Measurements from ENCODE around the gene GPRIN2. TPM values are rescaled to one million over a fixed set of nuclear protein-coding genes. Genes with fewer than 3 reads are reported as not detected.
"Not testable (repeated sequence)": the region's sequence is repeated elsewhere in the genome, so short reads cannot be mapped to it uniquely, and the experiment has no call there.

GPRIN2 gene
- total RNA-seq, 1 experiment from 2014 or later: 10.5 TPM

DNA sequence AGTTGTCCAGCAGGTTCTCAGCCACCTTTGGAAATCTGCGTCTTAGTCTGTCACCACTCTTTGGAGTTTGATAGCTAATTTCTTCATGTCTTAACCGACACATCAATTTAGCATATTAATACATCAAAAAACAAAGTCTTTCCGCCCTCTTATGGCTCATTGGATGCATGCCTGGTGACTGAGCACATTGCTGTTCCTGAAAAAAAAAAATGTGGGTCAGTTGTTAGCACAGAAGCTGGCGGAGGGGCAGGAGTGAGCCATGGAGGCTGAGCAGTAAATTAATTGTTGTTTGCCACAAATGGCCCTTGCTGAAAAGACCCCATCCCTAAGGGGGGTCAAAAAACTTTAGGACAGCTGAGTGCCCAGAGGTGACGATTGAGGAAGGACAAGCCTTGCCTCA, 16.9 kb upstream of the GPRIN2 start:
- not testable (repeated sequence) for H3K27ac Mint-ChIP-seq; H3K4me1 Mint-ChIP-seq; H2BK120ac ChIP-seq (ENCODE audit: low read depth, low read length, poor library complexity, severe bottlenecking); H3K4me1 ChIP-seq (ENCODE audit: insufficient read depth, low read length); H2BK5ac ChIP-seq (ENCODE audit: insufficient read length, low read length); H2BK15ac ChIP-seq (ENCODE audit: low read depth, low read length); H3K56ac ChIP-seq (ENCODE audit: insufficient read length, low read depth, low read length); H3K9me3 ChIP-seq (ENCODE audit: control insufficient read depth, low read depth, low read length); H3K36me3 Mint-ChIP-seq (ENCODE audit: insufficient read depth in 1 of 3, low read depth in 3 of 3); H3K4me2 ChIP-seq (ENCODE audit: insufficient read depth, insufficient read length, low read length); H3K27ac ChIP-seq (ENCODE audit: insufficient read length, low read depth, low read length); H3K79me1 ChIP-seq (ENCODE audit: insufficient read depth, low read depth, low read length, poor library complexity, severe bottlenecking); H2AK5ac ChIP-seq (ENCODE audit: insufficient read length, low read length); H3K23ac ChIP-seq (ENCODE audit: insufficient read length, low read depth, low read length); H3K23me2 ChIP-seq (ENCODE audit: insufficient read length, low read depth, low read length, poor library complexity, severe bottlenecking); H3K18ac ChIP-seq (ENCODE audit: insufficient read length, low read depth, low read length); H2AFZ ChIP-seq (ENCODE audit: low read length); H2BK20ac ChIP-seq (ENCODE audit: low read depth, low read length, poor library complexity, severe bottlenecking); H4K5ac ChIP-seq (ENCODE audit: insufficient read length, low read depth, low read length); H3K14ac ChIP-seq (ENCODE audit: insufficient read depth, low read length); H4K8ac ChIP-seq (replicated peaks; ENCODE audit: insufficient read length, low read depth, low read length); H3K27me3 Mint-ChIP-seq (ENCODE audit: low read depth); H3K27me3 ChIP-seq (ENCODE audit: insufficient read depth, low read length); H3K4me3 Mint-ChIP-seq; H2BK12ac ChIP-seq (ENCODE audit: insufficient read length, low read depth, low read length); H3T11ph ChIP-seq (ENCODE audit: low read length); H3K79me2 ChIP-seq (ENCODE audit: insufficient read depth, low read length); H3K4ac ChIP-seq (ENCODE audit: low read depth, low read length); H4K91ac ChIP-seq (ENCODE audit: insufficient read length, low read depth, low read length); H3K9ac ChIP-seq (ENCODE audit: extremely low read depth, insufficient read length, low read length); H4K20me1 ChIP-seq (ENCODE audit: control insufficient read depth, insufficient read depth, insufficient read length); H3K9me3 Mint-ChIP-seq
- peak; percentile 19 for DNase-seq
- no CpG with 5 or more reads among the region's 5 CpGs for WGBS (ENCODE audit: extremely low coverage, insufficient read length, low lambda C conversion rate)

DNA sequence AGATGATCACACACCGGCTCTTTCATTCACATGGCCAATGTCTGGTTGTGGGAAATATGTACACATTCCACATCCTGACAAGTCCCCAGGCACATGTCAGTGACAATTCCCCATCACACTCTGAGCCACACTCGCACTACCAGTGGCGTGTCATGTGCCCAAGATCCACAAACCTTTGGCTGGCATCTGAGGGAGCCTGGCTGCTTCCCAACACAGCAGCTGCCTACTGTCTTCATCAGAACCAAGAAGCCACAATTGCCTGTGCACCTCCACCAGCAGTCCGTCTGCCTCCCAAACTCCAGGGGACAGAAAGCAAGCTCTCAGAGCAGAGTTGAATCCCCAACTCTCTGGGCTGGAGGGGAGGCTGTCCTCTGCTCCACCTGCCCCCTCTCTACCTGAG, 16.3 kb upstream of the GPRIN2 start:
- not testable (repeated sequence) for H2BK5ac ChIP-seq (ENCODE audit: insufficient read length, low read length); H3K4me1 Mint-ChIP-seq; H4K20me1 ChIP-seq (ENCODE audit: control insufficient read depth, insufficient read depth, insufficient read length); H3K79me2 ChIP-seq (ENCODE audit: insufficient read depth, low read length); H3K27ac Mint-ChIP-seq; DNase-seq; H3K36me3 Mint-ChIP-seq (ENCODE audit: insufficient read depth in 1 of 3, low read depth in 3 of 3); H3K23ac ChIP-seq (ENCODE audit: insufficient read length, low read depth, low read length); H2BK120ac ChIP-seq (ENCODE audit: low read depth, low read length, poor library complexity, severe bottlenecking); H2AFZ ChIP-seq (ENCODE audit: low read length); H3T11ph ChIP-seq (ENCODE audit: low read length); H3K9me3 Mint-ChIP-seq; H3K56ac ChIP-seq (ENCODE audit: insufficient read length, low read depth, low read length); H2AK5ac ChIP-seq (ENCODE audit: insufficient read length, low read length); H3K4me3 Mint-ChIP-seq; H3K9ac ChIP-seq (ENCODE audit: extremely low read depth, insufficient read length, low read length); H4K91ac ChIP-seq (ENCODE audit: insufficient read length, low read depth, low read length); H2BK15ac ChIP-seq (ENCODE audit: low read depth, low read length); H3K27me3 ChIP-seq (ENCODE audit: insufficient read depth, low read length); H2BK12ac ChIP-seq (ENCODE audit: insufficient read length, low read depth, low read length); H3K9me3 ChIP-seq (ENCODE audit: control insufficient read depth, low read depth, low read length); H2BK20ac ChIP-seq (ENCODE audit: low read depth, low read length, poor library complexity, severe bottlenecking); H3K4me1 ChIP-seq (ENCODE audit: insufficient read depth, low read length); H3K27ac ChIP-seq (ENCODE audit: insufficient read length, low read depth, low read length); H3K27me3 Mint-ChIP-seq (ENCODE audit: low read depth); H3K79me1 ChIP-seq (ENCODE audit: insufficient read depth, low read depth, low read length, poor library complexity, severe bottlenecking); H3K18ac ChIP-seq (ENCODE audit: insufficient read length, low read depth, low read length); H3K4ac ChIP-seq (ENCODE audit: low read depth, low read length); H4K8ac ChIP-seq (replicated peaks; ENCODE audit: insufficient read length, low read depth, low read length); H4K5ac ChIP-seq (ENCODE audit: insufficient read length, low read depth, low read length); H3K14ac ChIP-seq (ENCODE audit: insufficient read depth, low read length); H3K23me2 ChIP-seq (ENCODE audit: insufficient read length, low read depth, low read length, poor library complexity, severe bottlenecking); H3K4me2 ChIP-seq (ENCODE audit: insufficient read depth, insufficient read length, low read length)
- WGBS (ENCODE audit: extremely low coverage, insufficient read length, low lambda C conversion rate): no CpG with 5 or more reads among the region's 4 CpGs

All from H9 (cell line).